Measurements from ENCODE around the gene DCPS.
A peak's percentile ranks its signal among the peaks of the same experiment; 100 is the strongest.
"Not testable (repeated sequence)": the region's sequence is repeated elsewhere in the genome, so short reads cannot be mapped to it uniquely, and the experiment has no call there.

The DCPS gene

DNA sequence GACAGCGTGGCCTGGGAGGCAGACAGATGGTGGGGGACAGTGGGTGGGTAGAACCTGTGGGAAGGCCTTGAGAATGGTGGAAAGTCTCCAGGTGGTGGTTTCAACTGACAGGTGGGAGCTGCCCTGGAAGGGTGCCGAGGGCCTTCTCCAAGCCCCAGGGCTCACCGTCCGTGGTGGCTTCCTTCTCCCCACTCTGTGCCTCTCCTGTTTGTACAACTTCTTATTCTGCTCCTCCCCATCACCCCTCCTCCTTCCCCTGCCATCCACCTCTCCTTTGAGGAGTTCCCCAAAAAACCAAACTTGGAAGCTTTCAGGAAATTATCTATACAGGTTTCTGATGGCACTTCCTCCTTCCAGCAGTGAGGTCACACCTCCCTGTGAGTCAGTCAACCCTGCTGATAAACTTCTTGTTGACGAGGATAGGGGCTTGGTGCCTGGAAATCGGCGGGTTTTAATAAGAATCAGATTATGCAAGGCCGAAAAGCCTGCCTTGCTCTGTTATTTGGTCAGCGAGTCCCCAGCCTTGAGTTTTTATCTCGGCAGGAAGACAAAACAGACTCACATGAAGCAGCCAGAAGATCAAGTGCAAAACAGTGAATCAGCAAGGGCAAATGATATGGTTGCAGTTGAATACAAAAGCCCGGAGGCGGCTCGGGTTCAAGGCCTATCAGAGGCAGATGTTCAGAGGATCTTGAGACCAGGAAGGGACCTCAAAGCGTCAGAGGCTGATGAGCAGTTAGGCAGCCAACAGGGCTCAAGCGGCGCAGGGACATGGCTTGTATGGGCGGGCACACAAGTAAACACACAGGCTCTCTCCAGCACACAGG lies 42.1 kb downstream of the DCPS start:
- no peak for DNase-seq

DNA sequence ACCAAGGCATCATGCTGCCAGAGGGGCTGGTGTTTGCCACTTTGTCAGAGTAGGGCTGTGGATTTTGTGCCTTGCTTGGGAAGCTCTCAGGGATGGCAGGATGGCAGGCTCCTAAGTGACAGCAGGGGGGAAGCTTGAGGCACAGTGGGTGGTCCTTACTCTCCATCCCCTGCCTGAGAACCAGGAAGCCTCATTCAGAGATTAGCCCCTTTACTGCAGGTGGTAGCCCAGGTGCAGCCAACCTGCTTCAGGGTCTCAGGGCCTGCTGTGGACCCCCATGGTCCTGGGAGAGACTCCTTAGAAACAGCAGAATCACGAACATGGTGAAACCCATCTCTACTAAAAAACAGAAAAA lies 42.7 kb downstream of the DCPS start:
- DNase-seq, result no peak

DNA sequence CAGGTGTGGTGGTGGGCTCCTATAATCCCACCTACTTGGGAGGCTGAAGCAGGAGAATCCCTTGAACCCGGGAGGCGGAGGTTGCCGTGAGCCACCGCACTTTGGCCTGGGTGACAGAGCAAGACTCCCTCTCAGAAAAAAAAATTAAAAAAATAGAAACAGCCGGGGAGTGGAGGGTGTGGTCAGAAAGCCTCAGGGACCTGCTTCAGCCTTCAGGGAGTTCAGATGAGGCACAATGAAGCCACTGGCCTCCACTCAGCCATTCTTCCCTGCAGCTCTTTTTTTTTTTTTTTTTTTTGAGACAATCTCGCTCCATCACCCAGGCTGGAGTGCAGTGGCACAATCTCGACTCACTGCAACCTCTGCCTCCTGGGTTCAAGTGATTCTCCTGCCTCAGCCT lies 43.1 kb downstream of the DCPS start:
- not testable (repeated sequence) for DNase-seq

DNA sequence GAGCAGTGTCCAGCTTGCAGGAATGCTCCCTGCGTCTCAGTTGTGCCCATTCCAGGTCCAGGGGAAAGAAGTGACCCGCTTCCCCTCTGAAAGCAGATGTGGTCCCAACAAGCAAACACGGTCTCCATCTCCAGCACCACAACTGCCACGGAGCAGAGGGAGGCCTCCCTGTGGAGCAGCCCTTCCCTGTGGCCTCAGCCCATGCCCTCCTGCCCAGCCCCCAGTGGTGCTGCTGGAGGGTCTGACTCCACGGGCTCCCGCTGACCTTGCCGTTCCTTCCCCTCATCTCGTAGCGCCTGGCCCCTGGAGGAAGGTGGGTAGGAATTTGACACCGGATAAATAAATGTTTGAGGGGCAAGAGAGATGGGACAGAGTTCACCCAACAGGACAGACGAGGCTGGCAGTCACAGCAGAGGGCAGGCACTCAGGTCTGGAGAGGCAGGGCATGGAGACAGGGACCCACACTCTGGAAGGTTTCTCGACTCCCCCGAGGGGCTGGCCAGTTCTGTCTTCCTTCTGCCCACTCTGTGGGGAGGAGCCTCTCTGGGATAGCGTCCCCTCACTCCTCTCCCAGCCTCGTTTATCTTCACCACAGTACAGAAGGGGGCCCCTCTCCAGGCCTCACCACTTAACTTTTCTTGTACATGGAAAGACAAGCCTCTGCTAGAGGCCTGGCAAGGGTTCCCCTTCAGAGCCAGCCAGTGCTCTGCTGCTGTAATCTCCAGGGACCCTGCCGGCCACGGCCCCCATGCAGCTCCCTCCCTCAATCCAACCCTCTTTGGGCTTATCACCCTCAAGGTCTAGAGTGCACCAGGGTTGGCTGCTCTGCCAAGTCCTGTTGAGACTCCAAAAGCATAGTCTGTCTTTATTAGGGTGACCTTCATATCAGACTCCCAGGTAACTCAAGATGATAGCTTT lies 44.1 kb downstream of the DCPS start:
- DNase-seq, result no peak

DNA sequence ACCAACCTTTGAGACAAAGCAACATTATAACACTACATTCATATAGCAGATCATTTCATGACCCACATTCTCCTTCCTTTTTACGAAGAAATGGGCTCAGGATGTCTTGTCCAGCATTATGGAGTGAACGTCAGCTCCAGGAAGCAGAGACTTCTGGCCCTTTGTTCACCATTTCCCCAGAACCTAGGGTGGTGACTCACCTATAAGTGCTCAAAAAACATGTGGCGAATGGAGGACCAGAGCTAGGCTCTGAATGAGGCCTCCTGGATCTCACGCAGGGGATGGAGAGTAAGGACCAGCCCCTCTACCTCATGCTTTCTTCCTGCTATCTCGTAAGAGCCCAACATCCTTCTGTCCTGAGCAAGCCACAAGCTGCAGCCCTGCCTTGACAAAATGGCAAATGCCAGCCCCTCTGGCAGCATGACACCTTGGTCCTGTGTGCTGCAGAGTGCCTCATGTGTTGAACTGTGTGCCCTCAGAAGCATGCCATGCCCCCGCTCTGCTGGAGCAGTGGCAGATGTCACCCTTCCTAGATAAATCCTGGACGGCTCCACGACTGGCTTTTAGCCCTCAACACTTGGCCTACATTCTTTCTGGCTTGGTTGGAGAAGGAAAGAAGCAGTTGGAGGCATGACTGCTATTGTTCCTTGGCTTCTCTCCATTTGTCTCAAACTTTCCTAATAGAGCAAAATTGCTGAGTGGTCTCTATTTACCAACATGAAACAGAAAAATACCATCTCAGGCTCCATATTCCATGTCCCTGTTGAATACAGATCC lies 45.1 kb downstream of the DCPS start:
- DNase-seq, result peak in 1 of 2 experiments; percentile 24

DNA sequence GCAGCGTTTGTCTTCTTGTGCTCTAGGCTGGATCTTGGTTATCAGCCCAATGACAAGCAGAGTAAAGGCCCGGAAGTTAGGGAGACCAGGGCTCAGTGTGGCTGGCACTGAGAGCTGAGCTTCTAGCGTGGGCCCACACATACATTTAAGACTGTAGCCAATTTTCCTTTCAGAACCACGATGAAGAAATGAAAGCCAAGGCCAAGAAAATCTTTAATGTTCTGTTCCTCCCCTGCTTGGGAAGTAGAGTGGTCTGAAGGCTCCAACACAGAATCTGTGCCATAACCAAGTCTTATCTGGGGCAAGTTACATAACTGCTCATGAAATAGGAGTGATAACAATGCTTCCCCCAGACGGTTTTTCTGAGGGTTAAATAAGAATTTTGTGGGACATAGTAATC lies 47.0 kb downstream of the DCPS start:
- DNase-seq, result no peak

DNA sequence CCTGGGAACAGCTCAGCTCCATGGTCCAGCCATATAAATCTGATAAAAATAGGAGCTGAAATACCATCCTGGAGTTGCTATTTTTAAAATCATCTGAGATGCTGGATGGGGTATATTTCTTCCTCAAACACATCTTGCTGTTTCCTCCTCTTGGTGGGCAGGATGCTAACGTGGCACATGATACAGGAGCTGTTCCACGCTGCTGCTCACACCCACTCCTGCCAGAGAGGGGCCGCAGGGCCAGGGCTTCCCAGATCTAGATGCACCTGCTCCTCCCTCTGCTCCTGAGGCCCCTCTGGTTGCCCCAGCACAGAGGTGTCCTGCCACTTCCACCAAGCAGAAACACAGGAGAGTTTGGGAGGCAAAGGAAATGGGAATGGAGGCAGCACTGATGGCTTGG lies 48.3 kb downstream of the DCPS start:
- no peak for DNase-seq

DNA sequence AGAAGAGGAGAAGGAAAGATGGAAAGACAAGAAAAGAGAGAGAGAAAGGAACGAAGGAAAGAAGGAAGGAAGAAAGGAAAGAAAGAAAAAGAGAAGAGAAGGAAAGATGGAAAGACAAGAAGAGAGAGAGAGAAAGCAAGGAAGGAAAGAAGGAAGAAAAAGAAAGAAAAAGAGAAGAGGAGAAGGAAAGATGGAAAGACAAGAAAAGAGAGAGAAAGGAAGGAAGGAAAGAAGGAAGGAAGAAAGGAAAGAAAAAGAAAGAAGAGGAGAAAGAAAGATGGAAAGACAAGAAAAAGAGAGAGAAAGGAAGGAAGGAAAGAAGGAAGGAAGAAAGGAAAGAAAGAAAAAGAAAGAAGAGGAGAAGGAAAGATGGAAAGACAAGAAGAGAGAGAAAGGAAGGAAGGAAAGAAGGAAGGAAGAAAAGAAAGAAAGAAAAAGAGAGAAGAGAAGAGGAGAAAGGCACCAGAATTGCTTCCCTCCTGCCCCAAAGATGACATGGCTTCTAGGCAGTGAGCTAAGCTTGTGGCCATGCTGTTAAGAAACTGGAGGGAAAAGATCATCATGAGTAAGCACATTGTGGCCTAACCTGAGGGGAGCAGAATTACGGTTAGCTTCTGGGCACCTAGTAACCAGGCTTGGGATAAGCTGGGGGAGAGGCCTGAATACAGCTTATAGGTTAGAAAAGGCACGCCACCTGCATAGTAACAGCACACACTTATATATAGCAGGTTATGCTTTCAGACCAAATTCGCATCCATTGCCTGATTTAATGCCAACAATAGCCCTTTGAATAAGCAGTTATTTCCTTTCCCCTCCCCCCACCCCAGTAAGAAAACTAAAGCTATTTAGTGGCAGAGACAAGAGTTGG lies 49.3 kb downstream of the DCPS start:
- no peak for DNase-seq

DNA sequence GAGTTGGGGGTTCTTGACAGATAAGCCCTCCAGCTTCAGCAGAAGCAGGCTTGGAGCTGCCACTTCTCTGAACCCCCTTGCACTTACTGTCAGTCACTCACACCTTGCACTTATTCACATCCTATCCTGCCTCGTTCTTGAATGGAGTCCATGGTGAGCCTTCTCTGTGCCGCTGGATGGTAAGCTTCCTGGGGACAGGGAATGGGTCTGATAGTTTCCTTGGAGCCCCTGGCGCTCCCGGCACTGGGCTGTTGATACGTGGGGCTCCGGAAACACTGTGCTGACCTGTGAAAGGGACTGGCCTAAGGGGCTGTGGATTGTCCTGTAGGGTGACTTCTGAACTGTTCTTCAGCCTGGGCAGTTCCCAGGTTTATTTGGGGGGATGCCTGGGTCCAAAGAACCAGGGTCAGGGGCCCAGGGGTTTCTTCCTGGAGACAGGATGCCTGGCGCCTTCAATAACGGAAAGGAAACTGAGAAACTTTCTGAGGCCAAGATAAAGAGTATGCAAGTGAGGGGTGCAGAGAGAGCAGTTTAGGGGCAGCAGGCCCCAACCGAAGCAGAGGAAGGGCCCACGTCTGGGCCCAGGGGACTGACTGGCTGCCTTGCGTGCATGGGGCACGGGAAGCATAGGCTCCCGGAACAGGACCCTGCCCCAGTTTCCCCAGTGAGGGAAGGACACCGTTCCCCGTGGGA lies 50.9 kb downstream of the DCPS start:
- no peak for DNase-seq

DNA sequence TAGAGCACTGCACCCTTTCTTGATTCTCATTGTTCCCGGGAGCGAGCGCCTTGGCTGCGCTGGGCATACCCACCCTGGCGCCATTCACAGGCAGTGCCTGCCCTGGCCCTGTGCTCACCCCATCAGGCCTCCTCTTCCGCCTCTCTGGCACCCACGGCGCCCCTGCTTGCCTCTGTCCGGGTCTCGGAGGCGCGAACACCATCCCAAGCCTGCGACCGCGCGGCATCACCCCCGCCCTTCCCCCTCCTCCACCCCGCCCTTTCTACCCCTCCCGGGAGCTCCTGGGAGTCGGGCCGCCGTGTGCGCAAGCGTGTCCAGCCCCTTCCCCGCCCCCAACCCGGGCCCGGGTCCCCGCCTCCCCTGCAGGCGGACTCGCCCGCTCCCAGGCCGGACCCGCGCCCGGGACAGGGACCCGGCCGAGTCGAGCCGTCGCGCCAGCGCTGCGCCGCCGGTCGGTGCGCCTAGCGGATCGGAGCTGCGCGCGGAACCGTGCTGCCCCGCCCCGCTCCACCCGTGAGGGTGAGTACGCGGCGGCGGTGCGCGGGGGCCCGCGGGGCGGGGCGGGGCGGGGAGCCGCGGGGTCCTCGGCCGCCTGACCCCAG lies 51.6 kb downstream of the DCPS start, which contains the start of gene ST3GAL4:
Gene ST3GAL4 (plus strand): TSS at position 363 of the 602 bp plus-strand sequence. CDS start 50,470 bp downstream, outside the sequence.
- peak; percentile 50 to 78 for DNase-seq

DNA sequence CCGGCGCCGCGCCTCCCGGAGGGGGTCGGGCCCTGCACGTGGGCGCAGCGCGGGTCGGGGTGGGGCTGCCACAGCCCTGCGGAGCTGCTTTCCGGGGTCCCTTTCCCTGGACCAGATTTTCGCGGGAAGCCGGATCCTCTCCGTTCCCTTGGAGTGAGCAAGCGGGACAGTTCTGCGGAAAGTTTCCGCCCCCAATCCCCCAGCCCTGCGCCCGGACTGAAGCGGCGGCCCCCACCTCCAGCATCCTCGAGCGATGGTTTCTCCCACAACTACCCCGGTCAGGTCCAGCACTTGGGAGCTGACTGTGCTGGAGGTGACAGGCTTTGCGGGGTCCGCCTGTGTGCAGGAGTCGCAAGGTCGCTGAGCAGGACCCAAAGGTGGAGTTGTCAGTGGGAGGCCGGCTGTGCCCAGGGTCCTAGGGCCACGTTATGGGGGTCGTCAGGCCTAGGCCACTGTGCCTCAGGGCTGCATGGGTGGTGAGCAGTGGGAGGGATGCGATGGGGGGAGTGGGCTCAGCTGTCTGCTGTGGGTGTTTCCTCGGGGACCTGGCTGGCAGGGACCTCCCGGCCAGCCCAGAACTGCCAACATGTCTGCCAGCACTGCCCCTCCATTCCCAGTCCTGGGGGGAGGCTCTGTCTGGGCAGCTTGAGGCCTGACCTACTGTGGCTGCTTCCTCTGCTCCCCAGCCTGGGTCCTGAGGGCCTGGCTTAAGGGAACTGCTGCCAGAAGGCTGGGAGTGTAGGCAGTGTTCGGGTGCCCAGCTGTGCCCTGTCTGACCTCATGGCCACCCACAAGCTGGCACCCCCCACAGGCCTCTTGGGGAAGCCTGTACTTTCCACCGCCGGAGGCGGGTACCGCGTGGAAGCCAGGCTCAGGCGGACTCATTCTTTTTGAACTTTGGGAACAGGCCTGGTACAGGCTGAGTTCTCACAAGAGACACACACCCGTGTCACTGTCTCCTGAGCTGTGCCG lies 52.4 kb downstream of the DCPS start:
- DNase-seq, result peak in 1 of 2 experiments; percentile 62

DNA sequence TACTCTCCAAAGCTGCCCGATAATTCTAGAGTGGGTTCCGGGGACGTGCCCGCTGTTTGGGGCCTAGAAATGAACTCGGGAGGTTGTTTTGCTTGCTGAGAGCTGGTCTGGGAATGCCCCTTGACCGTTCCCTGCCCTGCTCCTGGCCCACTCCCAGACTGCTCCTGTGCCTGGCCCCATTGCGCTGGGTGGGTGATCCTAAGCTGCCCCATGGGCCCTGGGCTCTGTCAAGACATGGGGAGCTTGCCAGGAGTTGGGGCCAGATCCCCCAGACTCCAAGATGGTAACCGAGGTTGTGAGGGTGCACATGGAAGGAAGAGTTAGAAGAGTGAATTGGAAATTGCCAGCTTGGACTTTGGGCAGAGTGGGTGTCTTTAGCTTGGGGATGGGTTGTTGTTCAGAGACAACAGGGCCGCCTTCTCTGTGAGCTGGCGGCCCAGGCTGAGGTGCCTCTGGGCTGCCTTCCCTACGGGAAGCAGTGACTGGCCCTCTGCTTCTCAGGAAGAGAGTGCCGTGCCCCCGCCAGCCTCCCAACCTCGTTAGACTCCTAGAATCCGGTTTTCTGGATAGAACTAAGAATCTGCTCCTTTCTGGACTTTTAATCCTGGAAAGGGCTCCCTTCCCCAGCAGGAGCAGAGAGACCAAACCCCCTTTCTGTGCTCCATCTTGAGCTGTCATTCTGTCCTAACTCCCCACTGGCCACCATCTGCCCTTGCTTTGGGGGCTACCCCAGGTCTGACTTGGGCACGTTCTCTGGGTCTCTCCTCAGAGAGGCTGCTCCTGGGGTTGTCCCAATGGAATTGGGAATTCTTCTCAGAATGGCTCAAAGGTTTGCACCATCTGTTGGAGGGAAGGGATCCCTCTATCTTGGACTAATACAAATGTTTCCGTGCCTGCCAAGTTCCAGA lies 53.4 kb downstream of the DCPS start:
- no peak for DNase-seq

DNA sequence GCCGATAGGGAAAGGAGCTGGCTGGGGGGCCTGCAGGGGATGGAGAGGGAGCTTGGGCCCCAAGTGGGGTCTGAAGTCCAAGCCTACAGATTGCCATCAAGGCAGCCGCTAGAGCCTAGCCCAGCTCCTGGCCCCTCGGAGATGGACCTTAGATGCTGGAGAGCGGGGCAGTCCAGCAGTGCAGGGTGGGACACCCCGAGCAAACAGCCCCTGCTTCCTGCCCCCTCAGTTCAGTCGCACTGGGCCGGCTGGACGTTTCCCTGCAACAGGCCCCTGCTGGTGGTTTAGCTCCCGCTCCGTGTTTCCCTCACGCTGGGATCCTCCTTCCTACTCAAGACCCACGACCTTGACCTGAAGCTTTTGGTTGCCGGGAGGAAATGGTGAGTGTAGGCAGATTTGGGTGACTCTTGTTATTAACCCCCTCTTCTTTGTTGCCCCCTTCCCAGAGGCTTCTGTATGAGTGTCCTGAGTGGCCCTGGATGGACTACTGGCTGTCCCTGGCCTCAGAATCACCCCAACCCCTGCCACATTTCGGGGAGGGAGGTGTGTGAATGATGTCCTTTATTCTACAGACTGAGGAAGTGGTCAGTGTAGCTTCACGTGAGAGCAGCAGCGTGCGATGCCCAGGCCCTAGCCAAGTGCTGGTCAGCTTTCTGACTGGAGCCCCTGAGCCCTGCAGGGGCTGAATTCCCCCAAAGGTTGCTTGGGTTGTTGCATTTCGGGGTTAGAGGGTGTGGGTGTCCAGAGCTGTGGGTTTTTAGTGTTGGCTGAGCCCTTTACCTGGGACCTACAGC lies 54.3 kb downstream of the DCPS start:
- no peak for DNase-seq

DNA sequence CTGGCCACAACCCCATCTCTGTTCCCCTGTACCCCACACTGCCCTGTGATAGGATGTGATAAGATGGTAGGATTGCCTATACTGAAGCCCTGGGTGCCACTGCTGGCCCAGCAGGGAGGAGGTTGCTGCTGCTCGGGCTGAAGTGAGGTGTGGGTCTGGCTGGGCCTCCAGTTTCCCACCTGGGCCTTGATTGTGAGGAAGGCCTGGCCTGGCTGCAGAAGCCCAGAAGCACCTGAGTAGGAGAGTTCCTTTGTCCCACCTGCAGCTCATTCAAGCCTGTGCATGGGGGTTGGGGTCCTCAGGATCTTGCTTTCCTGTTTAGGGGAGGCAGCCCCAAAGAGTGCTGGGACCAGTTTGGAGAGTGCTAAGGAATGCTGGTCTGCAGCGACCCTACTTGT lies 54.9 kb downstream of the DCPS start:
- no peak for DNase-seq

DNA sequence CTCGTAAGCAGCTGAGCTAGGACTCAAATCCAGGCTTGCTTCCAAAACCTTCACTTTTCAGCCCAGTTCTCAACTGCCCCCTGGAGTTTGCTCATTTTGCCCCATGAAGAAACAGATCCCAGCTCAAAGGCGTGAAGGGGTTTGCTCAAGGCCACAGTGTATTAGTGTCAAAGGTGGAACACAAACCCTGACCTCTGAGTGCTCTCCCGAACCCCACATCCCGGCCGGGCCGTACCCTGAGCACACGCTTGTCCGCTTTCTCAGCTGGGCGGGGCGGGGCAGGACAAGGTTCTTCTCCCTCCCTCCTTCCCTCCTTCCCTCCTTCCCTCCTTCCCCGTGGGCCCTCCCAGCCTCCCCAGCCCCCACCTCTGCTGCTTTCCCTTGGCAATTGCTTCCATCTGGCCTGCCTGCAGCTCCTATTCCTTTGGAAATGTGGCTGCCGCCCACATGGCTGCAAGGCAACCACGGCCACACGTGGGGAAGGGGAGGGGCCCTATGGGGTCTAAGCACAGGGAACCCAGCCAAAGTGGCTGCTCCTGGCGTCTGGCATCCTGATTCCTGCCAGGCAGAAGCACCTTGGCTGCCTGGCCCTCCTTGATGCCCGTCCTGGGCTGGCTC lies 55.7 kb downstream of the DCPS start:
- peak; percentile 63 to 75 for DNase-seq

DNA sequence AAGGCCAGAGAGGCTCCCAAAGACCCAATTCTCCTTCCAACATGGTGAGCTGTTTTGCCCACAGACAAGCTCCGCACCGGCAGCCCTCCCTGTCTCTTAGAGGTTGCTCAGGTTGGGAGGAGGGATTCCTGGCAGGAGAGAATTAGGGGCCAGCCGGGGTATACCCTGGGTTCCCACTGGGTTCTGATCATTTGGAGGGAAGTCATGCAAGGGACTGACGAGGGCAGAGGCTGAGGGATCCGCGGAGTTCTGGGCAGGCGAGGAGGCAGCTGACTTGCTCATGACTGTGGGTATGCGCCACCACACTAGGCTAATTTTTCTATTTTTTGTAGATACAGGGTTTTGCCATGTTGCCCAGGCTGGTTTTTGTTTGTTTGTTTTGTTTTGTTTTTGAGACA lies 56.2 kb downstream of the DCPS start:
- DNase-seq, result no peak

DNA sequence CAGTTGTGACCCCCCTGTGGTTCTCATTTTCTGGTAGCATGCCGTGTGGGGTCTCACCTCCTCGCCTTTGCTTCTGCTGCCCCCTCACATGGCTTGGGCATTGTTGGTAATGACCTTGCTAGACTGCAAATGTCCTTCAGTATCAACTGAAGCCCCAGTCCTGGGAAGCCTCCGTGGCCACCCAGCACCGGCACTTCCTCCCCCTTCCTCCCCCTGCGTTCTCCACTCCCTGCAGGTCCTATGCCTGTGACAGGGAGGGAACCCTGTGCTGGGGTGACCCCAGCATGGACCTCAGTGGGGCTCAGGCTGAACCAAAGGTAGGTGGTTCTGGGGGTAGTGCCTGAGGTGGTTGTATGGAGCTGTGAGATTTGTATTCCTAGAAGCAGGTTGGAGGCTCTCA lies 57.5 kb downstream of the DCPS start:
- DNase-seq, result no peak
